OCI-LY3 (cell line): ENCODE measurements around the gene OR52E8.
A peak's percentile ranks its signal among the peaks of the same experiment; 100 is the strongest.

Source experiments
- H2AFZ ChIP-seq: fragments of 200-600, 300-600 bp; shearing (Covaris generic); 2 replicates; pipeline ENCODE4 v1.6.0; 2014; ENCODE audit warnings: antibody characterized with exemption, low read depth, low read length
- H3K27ac ChIP-seq: fragments of 200-600, 300-600 bp; sonication (generic); 2 replicates; pipeline ENCODE4 v1.5.1; 2014; ENCODE audit warnings: mild to moderate bottlenecking, low read length, moderate library complexity, mixed read lengths
- H3K27me3 ChIP-seq: fragments of 200-600, 300-600 bp; sonication (generic); 2 replicates; pipeline ENCODE4 v1.6.1; 2014; ENCODE audit warnings: low read depth, low read length, mixed read lengths
- H3K36me3 ChIP-seq: fragments of 200-600, 300-600 bp; sonication (generic); replicated peaks from 2 replicates; pipeline ENCODE3; 2014; ENCODE audit warnings: low read depth, low read length, mixed read lengths
- H3K4me1 ChIP-seq: fragments of 300-600, 200-600 bp; sonication (generic); 2 replicates; pipeline ENCODE4 v1.6.1; 2014; ENCODE audit warnings: low read length, mixed read lengths
- H3K4me2 ChIP-seq: fragments of 200-600, 300-600 bp; sonication (generic); 2 replicates; pipeline ENCODE4 v1.6.1; 2014; ENCODE audit warnings: low read length, mixed read lengths
- H3K4me3 ChIP-seq: fragments of 300-600, 200-600 bp; sonication (generic); 2 replicates; pipeline ENCODE4 v1.5.1; 2014; ENCODE audit warnings: antibody characterized with exemption, mild to moderate bottlenecking, low read length, moderate library complexity
- H3K79me2 ChIP-seq: fragments of 300-600, 200-600 bp; shearing (Covaris generic); 2 replicates; pipeline ENCODE4 v1.6.1; 2014; ENCODE audit warnings: mild to moderate bottlenecking, low read length, mixed read lengths
- H3K9ac ChIP-seq: fragments of 300-600, 200-600 bp; shearing (Covaris generic); 2 replicates; pipeline ENCODE4 v1.6.0; 2014; ENCODE audit warnings: mild to moderate bottlenecking, low read length, moderate library complexity
- H3K9me3 ChIP-seq: fragments of 200-600, 300-600 bp; shearing (Covaris generic); 2 replicates; pipeline ENCODE4 v1.6.1; 2014; ENCODE audit warnings: low read length, mixed read lengths; ENCODE audit not compliant: insufficient read depth
- H4K20me1 ChIP-seq: fragments of 200-600, 300-600 bp; sonication (generic); 2 replicates; pipeline ENCODE4 v1.6.1; 2016; ENCODE audit warnings: low read length, mixed read lengths; ENCODE audit not compliant: insufficient read depth
- CTCF ChIP-seq: fragments of 200-600, 300-600 bp; sonication (generic); IDR thresholded peaks from 2 replicates; pipeline ENCODE4 v1.5.1; 2014; ENCODE audit warnings: antibody characterized with exemption, low read length, low read depth
- EZH2phosphoT487 ChIP-seq: fragments of 200-600 bp; shearing (Covaris generic); IDR thresholded peaks from 2 replicates; pipeline ENCODE4 v1.6.1; 2018; ENCODE audit warnings: antibody characterized with exemption, mixed run types, low read depth

OR52E8 gene

GRCh38 chr11:5818245-5818886 lies 39.1 kb downstream of the OR52E8 start:
- no peak overlapping the region for H3K27ac ChIP-seq
- no peak overlapping the region for H3K9ac ChIP-seq
- peak overlapping the region; percentile 42 for H3K4me3 ChIP-seq
- H3K4me2 ChIP-seq, result peak overlapping the region; percentile 58
- no peaks in the 10 kb centered on the region for H4K20me1 ChIP-seq
- TF ChIP-seq CTCF (no peak), EZH2phosphoT487 (no peak)
- no peaks in the 10 kb centered on the region for H3K36me3 ChIP-seq
- H3K27me3 ChIP-seq, result no peaks in the 10 kb centered on the region
- H3K9me3 ChIP-seq, result no peaks in the 10 kb centered on the region
- peaks cover 12% of the 10 kb centered on the region for H3K4me1 ChIP-seq
- peak overlapping the region; percentile 94 for H2AFZ ChIP-seq
- H3K79me2 ChIP-seq, result no peaks in the 10 kb centered on the region

DNA sequence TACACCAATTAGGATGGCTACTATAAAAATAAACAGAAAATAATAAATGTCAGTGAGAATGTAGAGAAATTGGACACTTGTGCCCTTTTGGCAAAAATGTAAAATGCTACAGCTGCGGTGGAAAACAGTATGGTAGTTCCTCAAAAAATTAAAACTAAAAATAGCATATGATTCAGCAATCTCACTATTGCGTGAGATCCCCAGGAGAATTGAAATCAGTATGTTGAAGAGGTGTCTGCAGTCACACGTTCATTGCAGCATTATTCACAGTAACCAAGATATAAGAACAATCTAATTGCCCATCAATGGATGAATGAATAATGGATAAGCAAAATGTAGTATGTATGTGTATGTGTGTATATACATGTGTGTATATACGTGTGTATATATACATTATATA lies 42.0 kb downstream of the OR52E8 start:
- TF ChIP-seq CTCF (no peak), EZH2phosphoT487 (no peak)
- Histone ChIP-seq H3K79me2 (no peaks in the 10 kb centered on the region), H3K9me3 (no peaks in the 10 kb centered on the region), H3K4me3 (no peak overlapping the region), H3K27me3 (no peaks in the 10 kb centered on the region), H3K36me3 (no peaks in the 10 kb centered on the region), H2AFZ (no peak overlapping the region), H3K4me2 (no peak overlapping the region), H4K20me1 (no peaks in the 10 kb centered on the region), H3K27ac (no peak overlapping the region), H3K9ac (no peak overlapping the region), H3K4me1 (peaks cover 12% of the 10 kb centered on the region)

- peaks cover 7% of the 10 kb centered on the region for H3K4me1 ChIP-seq
Measured at GRCh38 chr11:5809905-5810795, 47.3 kb downstream of the OR52E8 start.

More at GRCh38 chr11:5809905-5810795, 47.3 kb downstream of the OR52E8 start:
- H3K4me2 ChIP-seq, result no peak overlapping the region
- no peak overlapping the region for H3K4me3 ChIP-seq
- no peak overlapping the region for H3K27ac ChIP-seq
- no peak overlapping the region for H2AFZ ChIP-seq
- H3K36me3 ChIP-seq, result no peaks in the 10 kb centered on the region
- no peaks in the 10 kb centered on the region for H3K9me3 ChIP-seq
- H3K27me3 ChIP-seq, result no peaks in the 10 kb centered on the region
- no peaks in the 10 kb centered on the region for H3K79me2 ChIP-seq
- TF ChIP-seq EZH2phosphoT487 (no peak), CTCF (no peak)
- no peak overlapping the region for H3K9ac ChIP-seq
- no peaks in the 10 kb centered on the region for H4K20me1 ChIP-seq
